Measurements from ENCODE around the gene COPS7A.
A peak's percentile ranks its signal among the peaks of the same experiment; 100 is the strongest.

The COPS7A gene

DNA sequence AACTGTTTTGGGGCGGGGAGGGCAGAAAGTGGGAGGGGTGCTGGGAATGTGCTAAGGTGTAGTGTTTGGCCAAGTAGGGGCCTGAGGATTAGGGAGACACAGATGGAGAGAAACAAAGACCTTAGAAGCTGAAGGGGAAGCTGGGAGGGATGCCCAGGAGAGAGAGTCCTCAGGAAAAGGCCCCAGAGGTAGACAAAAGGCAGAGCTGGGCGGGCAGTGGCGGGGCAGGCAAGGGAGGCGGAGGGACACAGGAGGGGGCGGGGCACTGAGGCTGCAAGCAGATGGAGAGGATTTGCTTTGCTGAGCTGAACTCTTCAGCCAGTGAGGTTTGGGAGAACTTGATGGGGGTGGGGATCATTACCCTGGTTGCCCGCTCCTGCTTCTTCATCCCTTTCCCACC, 45.1 kb downstream of the COPS7A start:
- peaks cover 11 to 26% of the 10 kb centered on the region in 2 experiments; a peak in 2 of 3 replicates for H3K36me3 ChIP-seq (ENCODE audit: control insufficient read depth in 2 of 2, insufficient read depth in 1 of 2, low read length in 2 of 2)
- TF ChIP-seq ZNF121 (tag by site-specific recombination; IDR thresholded peaks at IDR 0.05) (no peak), KLF1 (tag by site-specific recombination; IDR thresholded peaks at IDR 0.05) (peak; percentile 57; the same call in 1 of the 2 replicates), FEZF1 (tag by site-specific recombination; IDR thresholded peaks at IDR 0.05) (peak; percentile 91), KLF16 (tag by site-specific recombination; IDR thresholded peaks at IDR 0.05) (0 out of 2 replicates have a peak, but pooled peaks have one; percentile 38), ZBTB8A (tag by site-specific recombination; IDR thresholded peaks at IDR 0.05) (0 out of 2 replicates have a peak, but pooled peaks have one; percentile 17), ZNF561 (tag by site-specific recombination; IDR thresholded peaks at IDR 0.05; ENCODE audit: borderline replicate concordance) (no peak), SP3 (tag by site-specific recombination; IDR thresholded peaks at IDR 0.05) (peak; percentile 74), ZNF529 (tag by site-specific recombination; IDR thresholded peaks at IDR 0.05; ENCODE audit: insufficient replicate concordance) (no peak), KLF9 (tag by site-specific recombination; IDR thresholded peaks at IDR 0.05; ENCODE audit: low read depth) (peak; percentile 75), ZNF335 (tag by site-specific recombination; conservative IDR thresholded peaks at IDR 0.05) (peak; percentile 74), SP2 (tag by site-specific recombination; IDR thresholded peaks at IDR 0.05) (peak; percentile 70; the same call in 1 of the 2 replicates), ZNF16 (tag by site-specific recombination; IDR thresholded peaks at IDR 0.05; ENCODE audit: low read depth) (no peak), ZBTB17 (tag by site-specific recombination; IDR thresholded peaks at IDR 0.05) (peak; percentile 49; the same call in 1 of the 2 replicates), KLF8 (tag by site-specific recombination; IDR thresholded peaks at IDR 0.05) (0 out of 2 replicates have a peak, but pooled peaks have one; percentile 33)
- TF ChIP-seq, protein P1, sequence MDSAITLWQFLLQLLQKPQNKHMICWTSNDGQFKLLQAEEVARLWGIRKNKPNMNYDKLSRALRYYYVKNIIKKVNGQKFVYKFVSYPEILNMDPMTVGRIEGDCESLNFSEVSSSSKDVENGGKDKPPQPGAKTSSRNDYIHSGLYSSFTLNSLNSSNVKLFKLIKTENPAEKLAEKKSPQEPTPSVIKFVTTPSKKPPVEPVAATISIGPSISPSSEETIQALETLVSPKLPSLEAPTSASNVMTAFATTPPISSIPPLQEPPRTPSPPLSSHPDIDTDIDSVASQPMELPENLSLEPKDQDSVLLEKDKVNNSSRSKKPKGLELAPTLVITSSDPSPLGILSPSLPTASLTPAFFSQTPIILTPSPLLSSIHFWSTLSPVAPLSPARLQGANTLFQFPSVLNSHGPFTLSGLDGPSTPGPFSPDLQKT (IDR thresholded peaks at IDR 0.05; ENCODE audit: borderline replicate concordance, low read depth, low read length): no peak
- TF ChIP-seq, protein P2, sequence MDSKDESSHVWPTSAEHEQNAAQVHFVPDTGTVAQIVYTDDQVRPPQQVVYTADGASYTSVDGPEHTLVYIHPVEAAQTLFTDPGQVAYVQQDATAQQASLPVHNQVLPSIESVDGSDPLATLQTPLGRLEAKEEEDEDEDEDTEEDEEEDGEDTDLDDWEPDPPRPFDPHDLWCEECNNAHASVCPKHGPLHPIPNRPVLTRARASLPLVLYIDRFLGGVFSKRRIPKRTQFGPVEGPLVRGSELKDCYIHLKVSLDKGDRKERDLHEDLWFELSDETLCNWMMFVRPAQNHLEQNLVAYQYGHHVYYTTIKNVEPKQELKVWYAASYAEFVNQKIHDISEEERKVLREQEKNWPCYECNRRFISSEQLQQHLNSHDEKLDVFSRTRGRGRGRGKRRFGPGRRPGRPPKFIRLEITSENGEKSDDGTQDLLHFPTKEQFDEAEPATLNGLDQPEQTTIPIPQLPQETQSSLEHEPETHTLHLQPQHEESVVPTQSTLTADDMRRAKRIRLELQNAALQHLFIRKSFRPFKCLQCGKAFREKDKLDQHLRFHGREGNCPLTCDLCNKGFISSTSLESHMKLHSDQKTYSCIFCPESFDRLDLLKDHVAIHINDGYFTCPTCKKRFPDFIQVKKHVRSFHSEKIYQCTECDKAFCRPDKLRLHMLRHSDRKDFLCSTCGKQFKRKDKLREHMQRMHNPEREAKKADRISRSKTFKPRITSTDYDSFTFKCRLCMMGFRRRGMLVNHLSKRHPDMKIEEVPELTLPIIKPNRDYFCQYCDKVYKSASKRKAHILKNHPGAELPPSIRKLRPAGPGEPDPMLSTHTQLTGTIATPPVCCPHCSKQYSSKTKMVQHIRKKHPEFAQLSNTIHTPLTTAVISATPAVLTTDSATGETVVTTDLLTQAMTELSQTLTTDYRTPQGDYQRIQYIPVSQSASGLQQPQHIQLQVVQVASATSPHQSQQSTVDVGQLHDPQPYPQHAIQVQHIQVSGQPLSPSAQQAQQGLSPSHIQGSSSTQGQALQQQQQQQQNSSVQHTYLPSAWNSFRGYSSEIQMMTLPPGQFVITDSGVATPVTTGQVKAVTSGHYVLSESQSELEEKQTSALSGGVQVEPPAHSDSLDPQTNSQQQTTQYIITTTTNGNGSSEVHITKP (tag by site-specific recombination; IDR thresholded peaks at IDR 0.05): peak; percentile 69
- TF ChIP-seq, protein P3, sequence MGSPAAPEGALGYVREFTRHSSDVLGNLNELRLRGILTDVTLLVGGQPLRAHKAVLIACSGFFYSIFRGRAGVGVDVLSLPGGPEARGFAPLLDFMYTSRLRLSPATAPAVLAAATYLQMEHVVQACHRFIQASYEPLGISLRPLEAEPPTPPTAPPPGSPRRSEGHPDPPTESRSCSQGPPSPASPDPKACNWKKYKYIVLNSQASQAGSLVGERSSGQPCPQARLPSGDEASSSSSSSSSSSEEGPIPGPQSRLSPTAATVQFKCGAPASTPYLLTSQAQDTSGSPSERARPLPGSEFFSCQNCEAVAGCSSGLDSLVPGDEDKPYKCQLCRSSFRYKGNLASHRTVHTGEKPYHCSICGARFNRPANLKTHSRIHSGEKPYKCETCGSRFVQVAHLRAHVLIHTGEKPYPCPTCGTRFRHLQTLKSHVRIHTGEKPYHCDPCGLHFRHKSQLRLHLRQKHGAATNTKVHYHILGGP (tag by site-specific recombination; IDR thresholded peaks at IDR 0.05): no peak
- TF ChIP-seq, protein P4, sequence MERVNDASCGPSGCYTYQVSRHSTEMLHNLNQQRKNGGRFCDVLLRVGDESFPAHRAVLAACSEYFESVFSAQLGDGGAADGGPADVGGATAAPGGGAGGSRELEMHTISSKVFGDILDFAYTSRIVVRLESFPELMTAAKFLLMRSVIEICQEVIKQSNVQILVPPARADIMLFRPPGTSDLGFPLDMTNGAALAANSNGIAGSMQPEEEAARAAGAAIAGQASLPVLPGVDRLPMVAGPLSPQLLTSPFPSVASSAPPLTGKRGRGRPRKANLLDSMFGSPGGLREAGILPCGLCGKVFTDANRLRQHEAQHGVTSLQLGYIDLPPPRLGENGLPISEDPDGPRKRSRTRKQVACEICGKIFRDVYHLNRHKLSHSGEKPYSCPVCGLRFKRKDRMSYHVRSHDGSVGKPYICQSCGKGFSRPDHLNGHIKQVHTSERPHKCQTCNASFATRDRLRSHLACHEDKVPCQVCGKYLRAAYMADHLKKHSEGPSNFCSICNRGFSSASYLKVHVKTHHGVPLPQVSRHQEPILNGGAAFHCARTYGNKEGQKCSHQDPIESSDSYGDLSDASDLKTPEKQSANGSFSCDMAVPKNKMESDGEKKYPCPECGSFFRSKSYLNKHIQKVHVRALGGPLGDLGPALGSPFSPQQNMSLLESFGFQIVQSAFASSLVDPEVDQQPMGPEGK (tag by site-specific recombination; IDR thresholded peaks at IDR 0.05): peak; percentile 24; the same call in 1 of the 2 replicates
- TF ChIP-seq, protein P5, sequence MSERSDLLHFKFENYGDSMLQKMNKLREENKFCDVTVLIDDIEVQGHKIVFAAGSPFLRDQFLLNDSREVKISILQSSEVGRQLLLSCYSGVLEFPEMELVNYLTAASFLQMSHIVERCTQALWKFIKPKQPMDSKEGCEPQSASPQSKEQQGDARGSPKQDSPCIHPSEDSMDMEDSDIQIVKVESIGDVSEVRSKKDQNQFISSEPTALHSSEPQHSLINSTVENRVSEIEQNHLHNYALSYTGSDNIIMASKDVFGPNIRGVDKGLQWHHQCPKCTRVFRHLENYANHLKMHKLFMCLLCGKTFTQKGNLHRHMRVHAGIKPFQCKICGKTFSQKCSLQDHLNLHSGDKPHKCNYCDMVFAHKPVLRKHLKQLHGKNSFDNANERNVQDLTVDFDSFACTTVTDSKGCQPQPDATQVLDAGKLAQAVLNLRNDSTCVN (tag by site-specific recombination; optimal IDR thresholded peaks at IDR 0.05): no peak
- 0 out of 2 replicates have a peak overlapping the region, but pooled peaks have one; percentile 4 for H3K4me3 ChIP-seq (ENCODE audit: low read depth, low read length)
- H3K9me3 ChIP-seq (ENCODE audit: control insufficient read depth, insufficient read depth, low read depth, low read length): no peaks in the 10 kb centered on the region
- POLR2A ChIA-PET: interaction anchor here (0.7 to 4.7 kb wide), 6 partner anchors 9 to 235 kb away, joined by 3 to 42 read pairs (median 4); partner anchors contain the start of genes COPS7A, GAPDH, GPR162 and MLF2
- peaks cover 27% of the 10 kb centered on the region for H3K4me1 ChIP-seq (ENCODE audit: control insufficient read depth, insufficient read depth, low read length)
- CTCF ChIA-PET: interaction anchor here (0.6 to 7.8 kb wide), 4 partner anchors 11 to 100 kb away, joined by 4 to 140 read pairs (median 38); partner anchors contain the start of gene MLF2
- peak overlapping the region; percentile 24 for H3K27ac ChIP-seq (ENCODE audit: extremely low read depth, low read depth, low read length)
